ENCODE results near the gene MX2. TPM values are rescaled to one million over a fixed set of nuclear protein-coding genes. Genes with fewer than 3 reads are reported as not detected.

MX2 gene
- total and polyA plus RNA-seq, 9 of the 15 experiments (the other 6 are each of a cell fraction or from before 2014, with no cell fraction given): 0.10 to 0.95 (median 0.47) TPM; not detected in 1

DNA sequence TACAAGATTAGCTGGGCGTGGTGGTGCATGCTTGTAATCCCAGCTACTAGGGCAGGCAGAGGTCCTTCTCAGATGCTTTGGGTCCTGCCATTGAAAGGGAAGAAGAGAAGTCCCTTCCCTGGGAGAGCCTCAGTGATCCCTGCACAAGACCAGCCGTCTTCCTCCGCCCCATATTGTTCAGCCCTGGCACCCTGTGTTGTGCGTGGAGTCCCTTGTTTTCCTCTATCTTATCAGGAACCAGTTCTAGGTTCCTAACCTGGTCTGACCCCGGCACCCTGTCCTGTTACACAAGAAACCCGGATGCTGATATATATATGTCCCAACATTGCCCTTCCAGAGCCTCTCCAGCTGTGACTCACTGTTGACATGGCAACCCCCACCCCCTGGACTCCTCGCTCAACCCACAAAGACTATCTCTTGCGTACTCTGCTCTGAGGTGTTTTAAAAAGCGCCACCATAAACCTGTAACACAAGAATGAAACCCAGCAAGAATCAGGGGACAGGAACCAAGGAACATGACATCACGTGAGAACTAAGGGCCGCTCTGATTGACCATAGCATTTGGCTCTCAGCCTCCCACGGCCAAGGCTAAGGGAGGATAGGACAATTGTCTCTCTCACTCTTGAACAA, 4.8 kb downstream of the MX2 start:
- no peaks in the 10 kb centered on the region for H3K36me3 ChIP-seq (ENCODE audit: control insufficient read depth, insufficient read depth, low read length)
- no peaks in the 10 kb centered on the region for H3K9me1 ChIP-seq (ENCODE audit: control insufficient read depth, insufficient read depth, low read length)
- H3K9me3 ChIP-seq (replicated peaks; ENCODE audit: control insufficient read depth, insufficient read depth, low read depth, low read length): no peaks in the 10 kb centered on the region
- peak; percentile 61 for ATAC-seq
- POLR2A ChIA-PET: interaction anchor here (0.5 kb wide), 1 partner anchor 319 kb away, joined by 3 read pairs; no protein-coding TSS in a partner anchor
- no peak overlapping the region for H2AFZ ChIP-seq (ENCODE audit: low read depth, low read length)
- intact Hi-C loops (cut with micrococcal nuclease): no loop called here
- H3K4me1 ChIP-seq (replicated peaks in 1 of 2; ENCODE audit: control insufficient read depth in 2 of 2, insufficient read depth in 2 of 2, low read length in 2 of 2): no peaks in the 10 kb centered on the region; a peak in 1 of 5 replicates
- no peak overlapping the region for H3K9ac ChIP-seq (ENCODE audit: insufficient read depth in 1 of 2, low read depth in 2 of 2, low read length in 2 of 2)
- peak; percentile 45 to 65 (median 62) for DNase-seq (ENCODE audit: extremely low read depth in 1 of 4, low spot score in 3 of 4)
- H3K79me2 ChIP-seq (ENCODE audit: control insufficient read depth, insufficient read depth, low read length): no peaks in the 10 kb centered on the region
- no peaks in the 10 kb centered on the region for H4K20me1 ChIP-seq (replicated peaks; ENCODE audit: control insufficient read depth, insufficient read depth, low read length)
- H3K4me3 ChIP-seq: no peak overlapping the region
- in situ Hi-C loops (cut with MboI): no loop called here
- H3K27ac ChIP-seq (ENCODE audit: extremely low read depth, low read depth, low read length): no peak overlapping the region
- H3K27me3 ChIP-seq (ENCODE audit: control insufficient read depth in 2 of 2, insufficient read depth in 2 of 2, low read length in 2 of 2): peaks cover 31 to 69% of the 10 kb centered on the region in 2 experiments; a peak in 4 of 5 replicates
- H3K4me2 ChIP-seq (ENCODE audit: insufficient read depth, low read length): no peak overlapping the region
- no TSS peak for BruUV-seq (replicated peaks)
- FAIRE-seq: peak; percentile 15
- CTCF ChIA-PET (ENCODE audit: low intra/inter-chr PET ratio): no interaction called here
- under 1% methylated on average over 12 of the region's 12 CpGs for WGBS (ENCODE audit: insufficient coverage, low coverage, missing lambda C conversion rate)
- no peak for TF ChIP-seq NR2C1 (IDR thresholded peaks at IDR 0.05)
- TF ChIP-seq NR2C1 (tag; IDR thresholded peaks at IDR 0.05): peak; percentile 84
- TF ChIP-seq JUN (IDR thresholded peaks at IDR 0.05; ENCODE audit: borderline replicate concordance, low read depth, low read length): peak; percentile 28; the same call in 1 of the 2 replicates
- TF ChIP-seq JUN (CRISPR knock-in tag; IDR thresholded peaks at IDR 0.05; ENCODE audit: borderline replicate concordance): no peak
- TF ChIP-seq ZNF766 (CRISPR knock-in tag; conservative IDR thresholded peaks at IDR 0.05): 0 out of 2 replicates have a peak, but pooled peaks have one; percentile 27
- TF ChIP-seq MTA2 (IDR thresholded peaks at IDR 0.05; ENCODE audit: low read depth): no peak
- TF ChIP-seq GABPA (tag; conservative IDR thresholded peaks at IDR 0.05; ENCODE audit: low read depth): peak; percentile 85
- TF ChIP-seq, protein P1, sequence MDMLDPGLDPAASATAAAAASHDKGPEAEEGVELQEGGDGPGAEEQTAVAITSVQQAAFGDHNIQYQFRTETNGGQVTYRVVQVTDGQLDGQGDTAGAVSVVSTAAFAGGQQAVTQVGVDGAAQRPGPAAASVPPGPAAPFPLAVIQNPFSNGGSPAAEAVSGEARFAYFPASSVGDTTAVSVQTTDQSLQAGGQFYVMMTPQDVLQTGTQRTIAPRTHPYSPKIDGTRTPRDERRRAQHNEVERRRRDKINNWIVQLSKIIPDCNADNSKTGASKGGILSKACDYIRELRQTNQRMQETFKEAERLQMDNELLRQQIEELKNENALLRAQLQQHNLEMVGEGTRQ (CRISPR knock-in tag; IDR thresholded peaks at IDR 0.05): no peak
- TF ChIP-seq BDP1 (IDR thresholded peaks at IDR 0.05; ENCODE audit: insufficient read depth, insufficient read length): no peak
- no peak for TF ChIP-seq CEBPG (CRISPR knock-in tag; IDR thresholded peaks at IDR 0.05)
- peak; percentile 66 to 69 for TF ChIP-seq CEBPG (tag; conservative IDR thresholded peaks at IDR 0.05 in 1 of 2, IDR thresholded peaks at IDR 0.05 in 1 of 2)
- TF ChIP-seq, protein P2, sequence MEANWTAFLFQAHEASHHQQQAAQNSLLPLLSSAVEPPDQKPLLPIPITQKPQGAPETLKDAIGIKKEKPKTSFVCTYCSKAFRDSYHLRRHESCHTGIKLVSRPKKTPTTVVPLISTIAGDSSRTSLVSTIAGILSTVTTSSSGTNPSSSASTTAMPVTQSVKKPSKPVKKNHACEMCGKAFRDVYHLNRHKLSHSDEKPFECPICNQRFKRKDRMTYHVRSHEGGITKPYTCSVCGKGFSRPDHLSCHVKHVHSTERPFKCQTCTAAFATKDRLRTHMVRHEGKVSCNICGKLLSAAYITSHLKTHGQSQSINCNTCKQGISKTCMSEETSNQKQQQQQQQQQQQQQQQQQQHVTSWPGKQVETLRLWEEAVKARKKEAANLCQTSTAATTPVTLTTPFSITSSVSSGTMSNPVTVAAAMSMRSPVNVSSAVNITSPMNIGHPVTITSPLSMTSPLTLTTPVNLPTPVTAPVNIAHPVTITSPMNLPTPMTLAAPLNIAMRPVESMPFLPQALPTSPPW (CRISPR knock-in tag; IDR thresholded peaks at IDR 0.05): peak; percentile 59
- TF ChIP-seq, protein P3, sequence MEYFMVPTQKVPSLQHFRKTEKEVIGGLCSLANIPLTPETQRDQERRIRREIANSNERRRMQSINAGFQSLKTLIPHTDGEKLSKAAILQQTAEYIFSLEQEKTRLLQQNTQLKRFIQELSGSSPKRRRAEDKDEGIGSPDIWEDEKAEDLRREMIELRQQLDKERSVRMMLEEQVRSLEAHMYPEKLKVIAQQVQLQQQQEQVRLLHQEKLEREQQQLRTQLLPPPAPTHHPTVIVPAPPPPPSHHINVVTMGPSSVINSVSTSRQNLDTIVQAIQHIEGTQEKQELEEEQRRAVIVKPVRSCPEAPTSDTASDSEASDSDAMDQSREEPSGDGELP (CRISPR knock-in tag; IDR thresholded peaks at IDR 0.05; ENCODE audit: borderline replicate concordance): 0 out of 2 replicates have a peak, but pooled peaks have one; percentile 18

All from K562 (cell line).